CD4-positive, alpha-beta T cell treated with Interleukin-17A for 1 hour (primary cell): ENCODE data around the gene PALS2.

ENCODE experiments used
- DNase-seq: peaks from one replicate; pipeline ENCODE4 v3.0.0-alpha.2; 2020

The PALS2 gene

GRCh38 chr7:24591152-24591551, 17.9 kb downstream of the PALS2 start:
- no peak for DNase-seq

- DNase-seq, result peak; percentile 17
Observed at GRCh38 chr7:24595671-24596418, 22.6 kb downstream of the PALS2 start.

- DNase-seq, result no peak
Observed at GRCh38 chr7:24597014-24597413, 23.8 kb downstream of the PALS2 start.

GRCh38 chr7:24601600-24601999, 28.3 kb downstream of the PALS2 start:
- DNase-seq, result no peak

GRCh38 chr7:24602860-24603456, 29.7 kb downstream of the PALS2 start:
- DNase-seq, result no peak

GRCh38 chr7:24604630-24605029, 31.4 kb downstream of the PALS2 start:
- DNase-seq, result no peak

- no peak for DNase-seq
Observed at GRCh38 chr7:24608504-24608903, 35.3 kb downstream of the PALS2 start.

GRCh38 chr7:24609059-24609458, 35.8 kb downstream of the PALS2 start:
- no peak for DNase-seq

GRCh38 chr7:24609570-24609969, 36.3 kb downstream of the PALS2 start:
- no peak for DNase-seq

GRCh38 chr7:24611130-24611529, 37.9 kb downstream of the PALS2 start:
- DNase-seq, result no peak

GRCh38 chr7:24617957-24618616, 44.8 kb downstream of the PALS2 start:
- DNase-seq, result no peak

GRCh38 chr7:24619978-24620377, 46.7 kb downstream of the PALS2 start:
- no peak for DNase-seq

- DNase-seq, result no peak
Observed at GRCh38 chr7:24622646-24623182, 49.5 kb downstream of the PALS2 start.
